ENCODE data around the gene MARCHF10.

The MARCHF10 gene

DNA sequence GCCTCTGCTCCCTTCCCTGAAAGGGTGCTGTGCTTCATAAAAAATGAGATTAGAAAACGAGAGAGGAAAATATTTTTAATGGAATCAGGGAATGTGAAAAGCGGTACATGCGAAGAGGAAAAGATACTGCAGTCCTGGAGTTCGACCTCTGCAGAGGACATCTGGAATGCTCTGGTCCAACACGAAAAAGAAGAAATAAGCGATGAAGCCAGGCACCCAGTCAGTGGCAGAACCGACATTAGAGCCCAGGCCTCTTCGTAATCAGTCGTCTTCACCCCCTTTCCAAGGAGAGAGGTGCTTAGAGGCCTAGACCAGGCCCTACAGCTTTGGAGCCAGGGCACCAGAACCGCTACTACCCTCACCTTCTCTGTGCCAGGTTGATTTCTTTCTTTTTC, 459 bp upstream of the MARCHF10 start:
- no peak for DNase-seq

DNA sequence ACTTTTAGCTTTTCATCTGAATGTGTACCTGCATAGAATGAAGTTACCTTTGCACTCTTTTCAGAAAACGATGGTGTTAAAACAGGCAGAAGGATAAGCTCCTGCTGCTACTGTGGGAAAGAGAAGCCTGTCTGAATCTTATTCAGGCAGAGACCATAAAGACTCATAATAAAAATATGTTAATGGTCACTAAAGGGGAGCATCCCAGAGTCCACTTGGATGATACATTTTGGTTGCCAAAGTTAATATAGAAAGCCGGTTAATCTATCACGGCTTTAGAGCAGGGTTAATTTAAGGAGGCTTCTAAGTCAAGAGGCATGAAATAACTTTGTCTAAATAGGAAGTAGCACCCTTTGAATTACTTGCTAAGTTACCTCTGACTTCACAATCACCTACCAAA, 2.9 kb downstream of the MARCHF10 start:
- TF ChIP-seq GATA1 (IDR thresholded peaks at IDR 0.05; ENCODE audit: low read depth, low read length): no peak
- no peak for TF ChIP-seq POLR2A (IDR thresholded peaks at IDR 0.05; ENCODE audit: low read length)
- DNase-seq: no peak

More for the DNA sequence above, 459 bp upstream of the MARCHF10 start:
- no peak for TF ChIP-seq GATA1 (IDR thresholded peaks at IDR 0.05; ENCODE audit: low read depth, low read length)
- no peak for TF ChIP-seq POLR2A (IDR thresholded peaks at IDR 0.05; ENCODE audit: low read length)

DNA sequence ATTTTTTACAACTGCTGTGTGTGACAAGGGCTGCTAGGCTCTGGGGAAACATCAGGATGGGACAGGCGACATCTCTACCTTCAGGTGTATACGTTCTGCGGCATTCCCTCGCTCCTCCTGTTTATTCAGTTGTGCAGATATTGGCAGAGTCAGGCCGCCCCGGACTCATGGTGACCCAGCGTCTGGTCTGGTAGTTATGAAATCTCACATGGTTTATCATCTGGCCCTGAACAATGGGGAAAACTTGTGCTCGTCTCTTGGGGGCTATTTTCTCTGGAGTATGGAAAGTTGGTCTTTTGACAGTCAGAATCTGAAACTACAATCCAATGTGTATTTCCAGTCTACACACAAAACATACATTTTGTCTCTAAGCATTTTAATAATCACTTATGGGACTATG, 3.3 kb downstream of the MARCHF10 start:
- TF ChIP-seq POLR2A (IDR thresholded peaks at IDR 0.05; ENCODE audit: low read length) (no peak), GATA1 (IDR thresholded peaks at IDR 0.05; ENCODE audit: low read depth, low read length) (no peak)
- DNase-seq: no peak

DNA sequence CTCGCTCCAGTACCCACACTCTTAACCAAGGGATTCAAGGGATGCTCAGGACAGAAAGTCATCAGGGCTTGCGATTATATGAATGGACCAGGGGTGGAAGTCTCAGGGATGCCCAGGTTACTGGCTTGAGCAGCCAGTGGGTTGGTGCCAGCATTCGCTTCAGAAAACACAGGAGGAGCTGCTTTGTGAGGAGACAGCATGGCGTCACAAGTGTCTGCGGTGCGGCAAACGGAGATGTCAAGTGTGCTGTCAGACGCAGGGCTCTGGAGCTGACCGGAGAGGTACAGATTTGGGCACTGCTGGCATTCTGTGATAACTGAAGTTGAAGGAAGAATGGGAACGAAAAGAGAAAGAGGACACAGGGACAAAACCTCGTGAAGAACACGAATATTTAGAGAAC, 4.1 kb downstream of the MARCHF10 start:
- no peak for DNase-seq
- no peak for TF ChIP-seq GATA1 (IDR thresholded peaks at IDR 0.05; ENCODE audit: low read depth, low read length)
- TF ChIP-seq POLR2A (IDR thresholded peaks at IDR 0.05; ENCODE audit: low read length): no peak

DNA sequence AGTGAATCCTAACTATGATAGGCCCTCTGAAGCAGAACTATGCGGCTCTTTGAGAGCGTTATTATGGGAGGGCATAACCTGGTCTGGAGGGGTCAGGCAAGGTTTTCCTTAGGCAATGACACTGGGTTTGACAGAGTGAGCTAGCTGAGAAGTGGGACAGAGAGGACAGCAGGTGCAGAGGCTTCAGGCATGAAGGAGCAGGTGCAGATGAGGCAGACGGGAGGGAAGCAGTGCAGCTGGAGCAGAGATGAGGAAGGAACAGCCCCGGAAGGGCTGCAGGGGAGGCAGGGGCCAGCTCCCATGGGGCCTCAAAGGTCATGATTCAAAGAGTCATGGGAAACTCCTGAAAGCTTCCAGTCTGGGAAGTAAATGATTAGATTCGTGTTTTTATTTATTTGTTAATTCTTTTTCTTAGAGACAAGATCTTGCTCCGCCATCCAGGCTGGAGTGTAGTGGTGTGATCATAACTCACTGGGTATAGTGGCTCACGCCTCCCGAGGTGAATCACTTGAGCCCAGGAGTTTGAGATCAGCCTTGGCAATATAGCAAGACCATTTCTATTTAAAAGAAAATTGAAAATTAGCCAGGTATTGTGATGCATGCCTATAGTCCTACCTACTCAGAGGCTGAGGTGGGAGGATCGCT, 5.4 kb downstream of the MARCHF10 start:
- DNase-seq: no peak
- TF ChIP-seq POLR2A (IDR thresholded peaks at IDR 0.05; ENCODE audit: low read length) (no peak), GATA1 (IDR thresholded peaks at IDR 0.05; ENCODE audit: low read depth, low read length) (no peak)

DNA sequence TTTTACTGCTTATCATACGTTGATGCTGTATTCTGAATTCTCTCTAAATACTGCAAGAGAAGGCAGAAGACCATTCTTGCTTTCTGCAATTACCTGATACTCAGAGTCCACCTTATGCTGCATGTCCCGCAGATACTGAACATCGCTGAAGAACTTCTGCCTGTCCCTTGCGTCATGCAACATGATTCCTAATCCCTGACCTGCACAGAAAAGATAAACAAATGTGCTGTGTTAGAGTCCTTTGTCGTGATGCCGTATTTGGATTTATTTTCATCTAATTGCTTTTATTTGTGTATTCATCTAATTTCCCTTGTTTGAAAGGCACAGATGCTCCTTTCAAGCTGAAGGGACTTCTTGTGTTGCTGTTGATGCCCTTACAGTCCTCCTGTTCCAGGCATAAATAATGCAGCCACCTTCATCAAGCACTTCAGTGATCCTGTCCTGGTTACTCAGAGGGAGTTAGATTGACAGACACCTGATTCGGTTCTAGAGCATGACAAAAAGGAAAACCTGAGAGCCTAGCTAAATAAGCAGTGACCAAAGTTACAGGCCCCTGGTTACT, 6.5 kb downstream of the MARCHF10 start:
- TF ChIP-seq GATA1 (IDR thresholded peaks at IDR 0.05; ENCODE audit: low read depth, low read length) (no peak), POLR2A (IDR thresholded peaks at IDR 0.05; ENCODE audit: low read length) (no peak)
- DNase-seq: no peak

DNA sequence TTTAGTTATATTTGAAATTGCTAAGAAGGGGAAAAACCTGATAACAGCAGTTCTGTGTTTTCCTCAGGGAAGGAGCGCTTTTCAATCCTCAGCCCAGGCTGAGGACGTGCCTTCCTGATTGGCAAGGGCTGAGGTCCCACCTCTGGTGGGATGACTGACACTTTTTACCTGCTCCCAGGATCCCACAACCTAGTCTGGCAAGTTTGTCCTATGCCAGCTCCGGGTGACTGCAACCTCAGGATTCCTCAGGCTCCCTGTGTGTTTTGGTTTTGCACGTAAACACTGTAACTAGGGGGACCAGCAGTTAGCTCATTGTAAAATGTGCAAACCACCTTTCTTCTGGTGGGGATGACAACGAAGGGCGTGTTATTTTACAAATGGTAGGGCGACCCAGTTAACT, 7.5 kb downstream of the MARCHF10 start:
- TF ChIP-seq GATA1 (IDR thresholded peaks at IDR 0.05; ENCODE audit: low read depth, low read length) (no peak), POLR2A (IDR thresholded peaks at IDR 0.05; ENCODE audit: low read length) (no peak)
- DNase-seq: no peak

DNA sequence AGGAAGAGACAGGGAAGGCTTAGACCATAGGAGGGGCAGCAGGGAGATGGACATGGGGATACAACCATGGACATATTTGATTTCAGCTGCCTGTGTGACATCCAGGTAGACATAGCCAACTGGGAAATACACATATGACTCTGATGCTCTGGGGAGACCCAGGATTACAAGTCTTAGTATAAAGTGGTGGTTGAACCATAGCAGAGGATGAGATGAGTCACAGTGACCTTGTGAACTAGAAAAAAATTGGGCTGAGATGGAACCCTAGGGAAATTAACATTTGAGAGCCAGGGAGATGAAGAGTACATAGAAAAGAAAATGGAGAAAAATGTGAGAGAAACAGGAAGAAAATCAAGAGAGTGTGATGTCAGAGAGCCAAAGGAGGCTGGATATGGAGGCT, 10.2 kb downstream of the MARCHF10 start:
- TF ChIP-seq GATA1 (IDR thresholded peaks at IDR 0.05; ENCODE audit: low read depth, low read length) (no peak), POLR2A (IDR thresholded peaks at IDR 0.05; ENCODE audit: low read length) (no peak)
- no peak for DNase-seq

DNA sequence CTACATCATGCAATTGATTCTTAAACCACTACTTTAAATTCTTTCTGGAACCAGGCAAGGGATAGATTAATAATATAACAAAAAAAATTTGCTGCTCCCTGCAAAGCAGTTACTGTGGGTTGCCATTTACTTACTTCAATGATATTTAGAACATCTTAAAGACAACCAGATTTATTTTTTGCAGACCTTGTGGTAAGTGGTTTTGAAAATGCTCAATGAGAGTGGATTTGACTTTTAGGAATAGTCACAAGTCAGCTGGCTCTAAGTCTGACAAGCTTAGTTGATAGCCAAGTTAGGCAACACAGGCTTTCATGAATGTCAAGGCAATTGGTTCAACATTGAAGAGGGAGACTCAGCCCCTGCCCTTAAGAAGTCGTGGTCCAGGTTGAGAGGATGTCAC, 11.8 kb downstream of the MARCHF10 start:
- TF ChIP-seq POLR2A (IDR thresholded peaks at IDR 0.05; ENCODE audit: low read length) (no peak), GATA1 (IDR thresholded peaks at IDR 0.05; ENCODE audit: low read depth, low read length) (no peak)
- no peak for DNase-seq

DNA sequence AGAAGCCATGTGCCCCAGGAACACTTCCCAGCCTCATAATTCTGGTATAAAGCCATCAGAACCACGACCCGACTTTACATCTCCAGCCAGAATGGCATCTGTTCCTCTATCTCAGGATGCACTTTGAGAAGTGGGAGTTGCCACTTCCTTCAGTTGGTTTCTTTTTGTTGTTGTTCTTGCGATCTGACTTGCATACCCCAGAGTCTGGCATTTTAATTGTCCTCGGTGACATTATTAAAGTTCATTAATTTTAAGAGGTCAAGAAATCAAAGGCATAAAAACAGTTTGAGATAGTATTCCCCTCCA, 13.5 kb downstream of the MARCHF10 start:
- no peak for DNase-seq
- TF ChIP-seq GATA1 (IDR thresholded peaks at IDR 0.05; ENCODE audit: low read depth, low read length) (no peak), POLR2A (IDR thresholded peaks at IDR 0.05; ENCODE audit: low read length) (no peak)

DNA sequence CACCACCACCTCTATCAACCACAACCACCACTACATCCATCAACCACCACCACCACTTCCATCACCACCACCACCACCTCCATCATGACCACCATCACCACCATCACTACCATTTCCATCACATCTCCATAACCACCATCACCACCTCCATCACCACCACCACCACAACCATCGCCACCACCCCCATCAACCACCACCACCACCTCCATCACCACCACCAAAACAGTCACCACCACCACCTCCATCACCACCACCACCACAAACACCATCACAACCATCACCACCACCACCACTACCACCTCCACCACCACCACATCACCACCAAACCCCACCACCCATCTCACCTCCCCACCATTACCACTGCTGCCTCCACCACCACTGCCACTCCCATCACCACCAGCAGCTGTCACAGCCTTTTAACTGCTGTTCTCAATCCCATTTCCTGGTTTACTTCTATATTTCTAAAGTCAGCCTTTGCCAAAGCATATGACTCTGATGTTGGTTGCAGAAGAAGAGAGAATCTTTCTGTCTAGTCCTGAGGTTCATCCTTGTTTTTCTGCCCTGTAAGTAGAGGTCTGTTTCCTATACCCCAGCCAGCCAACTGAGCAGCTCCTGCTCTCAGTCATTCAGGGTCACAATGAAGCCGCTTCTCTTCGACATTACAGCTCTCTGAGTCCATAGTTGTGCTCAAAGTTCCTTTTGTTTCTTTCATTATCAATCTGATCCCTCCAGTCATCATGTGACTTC, 14.0 kb downstream of the MARCHF10 start:
- DNase-seq: no peak

DNA sequence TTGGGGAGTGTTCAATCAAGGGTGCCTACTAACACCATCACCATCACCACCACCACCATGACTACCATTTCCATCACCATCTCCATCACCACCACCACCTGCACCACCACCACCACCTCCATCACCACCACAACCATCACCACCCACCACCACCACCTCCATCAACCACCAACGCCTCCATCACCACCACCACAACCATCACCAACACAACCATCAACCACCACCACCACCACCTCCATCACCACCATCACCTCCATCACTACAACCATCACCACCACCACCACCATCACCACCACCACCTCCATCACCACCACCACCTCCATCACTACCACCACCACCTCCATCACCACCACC, 15.7 kb downstream of the MARCHF10 start:
- TF ChIP-seq POLR2A (IDR thresholded peaks at IDR 0.05; ENCODE audit: low read length) (no peak), GATA1 (IDR thresholded peaks at IDR 0.05; ENCODE audit: low read depth, low read length) (no peak)
- no peak for DNase-seq

More for the DNA sequence above, 14.0 kb downstream of the MARCHF10 start:
- TF ChIP-seq GATA1 (IDR thresholded peaks at IDR 0.05; ENCODE audit: low read depth, low read length) (no peak), POLR2A (IDR thresholded peaks at IDR 0.05; ENCODE audit: low read length) (no peak)

DNA sequence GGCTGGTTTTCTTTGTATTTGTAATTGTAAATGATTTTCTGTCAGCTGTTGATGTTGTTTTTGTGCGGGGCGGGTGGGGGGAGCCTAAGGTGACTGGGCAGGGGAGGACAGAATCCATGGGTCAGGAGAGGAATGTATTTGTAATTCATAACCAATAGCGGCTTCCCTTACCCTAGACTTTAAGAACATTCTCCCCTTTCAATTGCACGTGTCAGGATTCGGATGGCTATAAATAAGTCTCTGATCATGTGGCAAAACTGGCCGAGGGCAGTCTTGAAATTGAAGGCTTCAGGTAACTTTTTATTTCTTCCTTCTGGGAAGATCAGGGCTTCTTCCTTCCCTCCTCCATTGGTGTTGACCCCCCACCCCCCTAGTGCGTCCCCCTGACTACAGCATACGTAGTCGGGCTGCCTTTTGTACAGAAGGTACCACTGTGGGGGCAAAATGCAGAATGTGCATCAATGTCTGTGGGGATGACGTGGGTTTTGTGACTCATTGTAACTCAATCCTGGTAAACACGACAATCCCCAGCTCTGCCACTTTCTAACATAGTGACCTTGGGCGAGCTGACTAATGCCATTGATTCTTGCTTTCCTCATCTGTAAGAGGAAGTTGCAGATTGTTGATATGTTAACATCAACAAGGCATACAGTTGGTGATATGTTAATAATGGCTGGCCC, 16.2 kb downstream of the MARCHF10 start:
- TF ChIP-seq POLR2A (IDR thresholded peaks at IDR 0.05; ENCODE audit: low read length) (no peak), GATA1 (IDR thresholded peaks at IDR 0.05; ENCODE audit: low read depth, low read length) (no peak)
- no peak for DNase-seq

DNA sequence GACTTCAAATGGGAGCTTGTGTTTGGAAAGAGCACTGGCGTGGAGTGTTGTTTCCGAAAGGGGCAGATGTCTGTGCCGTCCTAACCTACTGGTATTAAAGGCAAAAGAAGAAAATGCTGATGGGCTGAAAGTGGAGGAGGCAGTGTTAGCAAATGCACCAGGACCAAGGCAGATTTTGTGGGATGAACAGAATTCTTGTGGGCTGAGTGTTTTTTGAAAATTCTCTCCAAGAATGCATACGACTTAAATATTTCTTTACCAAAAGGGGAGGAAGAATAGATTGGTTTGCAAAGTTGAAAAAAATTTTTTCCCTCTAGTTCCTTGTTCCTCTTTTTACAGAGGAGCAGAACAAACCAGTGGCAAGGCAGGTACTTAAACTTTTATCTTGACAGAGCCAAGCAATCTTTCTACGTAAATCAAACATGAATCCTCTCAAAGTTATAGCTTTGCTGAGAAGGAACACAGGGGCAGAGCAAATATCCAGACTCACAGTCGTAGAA, 16.8 kb downstream of the MARCHF10 start:
- TF ChIP-seq POLR2A (IDR thresholded peaks at IDR 0.05; ENCODE audit: low read length) (no peak), GATA1 (IDR thresholded peaks at IDR 0.05; ENCODE audit: low read depth, low read length) (no peak)
- DNase-seq: no peak
